Activated naive CD8-positive, alpha-beta T cell treated with anti-CD3 and anti-CD28 coated beads for 36 hours (primary cell): ENCODE results near the gene PPP1R13B. TPM values are rescaled to one million over a fixed set of nuclear protein-coding genes. Genes with fewer than 3 reads are reported as not detected.

Experiments
- DNase-seq: peaks from one replicate; pipeline ENCODE4 v3.0.0; 2021
- H3K27ac Mint-ChIP-seq: one replicate; pipeline ENCODE4 v1.8.0; 2022; ENCODE audit warnings: mild to moderate bottlenecking, moderate library complexity, mixed read lengths
- H3K27me3 Mint-ChIP-seq: one replicate; pipeline ENCODE4 v1.8.0; 2022; ENCODE audit warnings: mild to moderate bottlenecking, mixed read lengths
- H3K36me3 Mint-ChIP-seq: one replicate; pipeline ENCODE4 v1.8.0; 2021; ENCODE audit warnings: mild to moderate bottlenecking, mixed read lengths
- H3K4me1 Mint-ChIP-seq: one replicate; pipeline ENCODE4 v1.8.0; 2021; ENCODE audit warnings: mixed read lengths
- H3K4me3 Mint-ChIP-seq: one replicate; pipeline ENCODE4 v1.8.0; 2022; ENCODE audit warnings: mild to moderate bottlenecking, moderate library complexity, mixed read lengths
- H3K9me3 Mint-ChIP-seq: one replicate; pipeline ENCODE4 v1.8.0; 2022; ENCODE audit warnings: mixed read lengths
- total RNA-seq, 2 experiments: library from RNA; stranded (reverse); gene quantifications; one replicate each; pipeline ENCODE4 v1.2.3, GENCODE V29; 2021

PPP1R13B gene
- total RNA-seq, 2 experiments from 2014 or later: 8.5 to 9.8 TPM

DNA sequence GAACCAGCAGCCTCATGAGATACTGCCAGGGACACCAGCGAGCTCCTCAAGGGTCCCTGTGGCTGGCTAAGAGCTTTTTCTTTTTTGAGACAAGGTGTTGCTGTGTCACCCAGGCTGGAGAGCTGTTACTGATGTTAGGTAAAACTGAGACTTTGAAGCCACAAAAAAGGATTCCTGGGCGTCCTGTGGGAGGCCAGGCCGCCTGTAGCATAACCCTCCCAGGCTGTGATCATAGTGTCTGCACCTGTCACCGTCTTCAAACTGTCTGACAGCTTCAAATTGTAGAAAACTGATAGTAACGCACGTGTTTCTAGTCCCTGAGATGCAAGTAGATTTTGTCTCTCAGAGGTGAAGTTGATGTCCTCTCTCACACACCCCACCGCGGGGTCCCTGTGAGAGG is 127.6 kb downstream of the PPP1R13B start:
- Mint-ChIP-seq H3K36me3 (peaks cover 5% of the 10 kb centered on the region), H3K27ac (no peak overlapping the region), H3K4me3 (no peak overlapping the region), H3K4me1 (peaks cover 25% of the 10 kb centered on the region), H3K9me3 (no peaks in the 10 kb centered on the region), H3K27me3 (peaks cover 3% of the 10 kb centered on the region)
- no peak for DNase-seq

DNA sequence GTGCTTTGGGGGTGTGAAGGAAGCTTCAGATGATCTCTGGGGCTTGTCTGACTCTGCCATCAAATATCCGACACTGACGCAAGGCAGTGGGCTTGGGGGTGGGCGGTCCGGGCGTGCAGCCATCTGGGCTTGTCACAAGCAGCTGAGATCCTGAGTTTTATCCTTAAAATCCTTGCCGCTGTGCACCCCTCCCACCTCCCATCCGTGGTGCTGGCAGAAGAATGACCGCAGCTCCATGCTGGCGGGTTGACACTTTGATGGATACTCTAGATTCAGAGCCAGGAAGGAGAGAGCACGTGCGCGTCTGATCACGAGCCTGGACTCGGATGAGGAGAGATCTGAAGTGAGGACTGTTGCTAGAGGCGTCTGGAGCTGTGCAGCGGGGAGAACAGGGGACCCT is 128.8 kb downstream of the PPP1R13B start:
- Mint-ChIP-seq H3K27ac (no peak overlapping the region), H3K27me3 (peaks cover 3% of the 10 kb centered on the region), H3K9me3 (no peaks in the 10 kb centered on the region), H3K36me3 (peaks cover 16% of the 10 kb centered on the region), H3K4me3 (no peak overlapping the region), H3K4me1 (peaks cover 30% of the 10 kb centered on the region)
- no peak for DNase-seq

DNA sequence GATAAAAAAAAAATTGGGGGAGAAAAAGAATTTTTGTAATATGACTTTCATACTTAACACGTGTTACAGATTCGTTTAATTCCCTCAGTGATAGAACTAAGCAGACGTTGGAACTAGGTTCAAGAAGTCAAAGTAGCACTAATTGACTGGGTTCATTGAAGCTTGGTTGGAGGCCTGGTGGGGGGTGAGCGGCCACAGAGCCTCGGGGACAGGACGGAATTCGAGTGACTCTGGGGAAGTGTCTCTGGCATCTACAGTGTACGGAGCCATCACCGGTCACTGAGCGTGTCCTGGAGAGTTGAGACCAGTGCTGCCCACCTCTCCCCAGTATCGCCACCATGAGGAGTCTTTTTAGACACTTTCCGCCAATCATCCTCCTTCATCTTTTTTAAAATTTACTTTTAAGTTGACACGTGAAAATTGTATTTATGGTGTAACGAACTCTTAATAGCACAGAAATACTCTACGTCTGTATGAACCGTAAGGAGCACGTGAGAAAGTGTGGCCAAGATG is 130.4 kb downstream of the PPP1R13B start:
- Mint-ChIP-seq H3K27ac (no peak overlapping the region), H3K9me3 (no peaks in the 10 kb centered on the region), H3K27me3 (peaks cover 3% of the 10 kb centered on the region), H3K4me3 (peak overlapping the region; percentile 78), H3K36me3 (peaks cover 17% of the 10 kb centered on the region), H3K4me1 (peaks cover 37% of the 10 kb centered on the region)
- DNase-seq: no peak

DNA sequence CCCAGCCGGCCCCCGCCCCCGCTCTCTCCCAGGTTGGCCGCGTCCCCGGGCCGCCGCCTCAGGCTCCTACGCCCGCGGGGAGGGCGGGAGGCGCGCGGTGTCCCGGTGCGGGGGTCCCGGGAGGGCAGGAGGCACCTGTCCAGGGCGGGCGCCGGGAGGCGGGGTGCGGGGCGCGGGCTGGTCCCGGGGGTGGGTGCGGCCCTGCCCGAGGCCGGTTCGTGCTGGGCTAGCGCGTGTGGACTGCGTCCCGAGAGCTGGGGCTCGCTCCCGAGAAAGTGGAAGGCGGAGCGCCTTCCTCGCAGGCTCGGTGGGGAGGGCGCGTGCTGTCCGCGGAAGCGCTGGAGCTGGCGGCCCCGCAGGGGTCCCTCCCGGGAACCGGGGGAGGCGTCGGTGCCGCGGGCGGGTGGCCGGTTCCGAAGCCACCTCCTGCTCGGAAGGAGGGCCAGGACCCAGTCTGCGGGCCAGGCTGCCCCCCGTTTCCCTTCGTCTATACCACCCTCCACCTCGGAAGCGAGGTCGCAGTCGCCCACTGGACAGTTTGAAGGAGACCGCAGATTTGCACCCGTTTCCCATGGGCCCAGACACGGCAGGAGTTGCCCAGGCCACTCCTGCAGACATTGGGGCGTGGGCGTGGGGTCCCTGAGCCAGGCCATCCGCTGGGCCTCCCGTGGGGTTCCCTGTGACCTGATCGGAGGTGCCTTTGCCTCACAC is 131.1 kb downstream of the PPP1R13B start:
- H3K4me1 Mint-ChIP-seq: peaks cover 39% of the 10 kb centered on the region
- H3K27ac Mint-ChIP-seq: no peak overlapping the region
- no peaks in the 10 kb centered on the region for H3K9me3 Mint-ChIP-seq
- peaks cover 3% of the 10 kb centered on the region for H3K27me3 Mint-ChIP-seq
- H3K4me3 Mint-ChIP-seq: peak overlapping the region; percentile 78
- peak; percentile 46 for DNase-seq
- peaks cover 17% of the 10 kb centered on the region for H3K36me3 Mint-ChIP-seq

DNA sequence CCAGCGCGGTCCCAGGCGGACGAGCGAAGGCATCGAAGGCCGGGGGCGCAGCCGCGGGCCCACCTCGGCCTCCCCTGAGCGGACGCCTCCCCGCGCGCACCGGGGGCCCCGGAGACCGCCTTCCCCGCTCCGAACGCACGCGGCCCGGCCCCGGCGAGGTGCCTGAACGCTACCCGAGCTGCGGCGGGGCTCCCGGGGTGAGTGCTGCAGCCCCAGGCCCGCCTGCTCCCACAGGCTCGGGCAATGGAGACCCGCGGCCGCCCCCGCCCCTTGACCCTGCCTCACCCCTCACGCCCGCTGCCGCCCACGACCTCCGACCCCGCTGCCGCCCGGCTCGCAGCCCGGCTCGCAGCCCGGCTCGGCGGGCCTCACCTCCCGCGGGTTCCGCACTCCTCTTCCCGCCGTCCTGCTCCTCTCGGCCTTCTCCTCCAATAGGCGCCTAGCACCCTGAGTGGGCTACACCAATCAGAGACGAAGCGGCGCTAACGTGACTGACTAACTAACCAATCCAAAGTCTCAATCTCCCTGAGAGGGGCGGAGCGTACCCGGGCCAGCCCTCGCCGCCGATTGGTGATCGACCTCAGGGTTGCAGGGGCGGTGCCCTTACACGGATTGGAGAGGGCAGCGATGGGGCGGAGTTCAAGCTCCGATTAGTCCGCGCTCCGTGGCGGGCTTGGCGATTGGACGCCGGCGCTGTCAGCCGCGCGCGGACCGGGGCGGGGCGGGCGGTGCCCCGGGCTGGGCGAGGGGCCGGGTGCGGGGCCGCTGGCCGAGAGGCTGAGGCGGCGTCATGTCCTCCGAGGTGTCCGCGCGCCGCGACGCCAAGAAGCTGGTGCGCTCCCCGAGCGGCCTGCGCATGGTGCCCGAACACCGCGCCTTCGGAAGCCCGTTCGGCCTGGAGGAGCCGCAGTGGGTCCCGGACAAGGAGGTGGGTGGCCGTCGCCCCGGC is 132.0 kb downstream of the PPP1R13B start, which contains the start of the genes XRCC3 and ZFYVE21:
Gene XRCC3 (minus strand): TSS at position 400 of the 949 bp plus-strand sequence. CDS start 4,364 bp downstream, outside the sequence.
Gene ZFYVE21 (plus strand): TSS at position 759 of the 949 bp plus-strand sequence. CDS start 32 bp downstream, at position 791.
- peaks cover 41% of the 10 kb centered on the region for H3K4me1 Mint-ChIP-seq
- H3K36me3 Mint-ChIP-seq: peaks cover 17% of the 10 kb centered on the region
- peak within 1 kb of the TSS; percentile 91 for H3K27ac Mint-ChIP-seq
- peaks cover 3% of the 10 kb centered on the region for H3K27me3 Mint-ChIP-seq
- no peaks in the 10 kb centered on the region for H3K9me3 Mint-ChIP-seq
- peak; percentile 99 for DNase-seq
- H3K4me3 Mint-ChIP-seq: peak within 1 kb of the TSS; percentile 90

DNA sequence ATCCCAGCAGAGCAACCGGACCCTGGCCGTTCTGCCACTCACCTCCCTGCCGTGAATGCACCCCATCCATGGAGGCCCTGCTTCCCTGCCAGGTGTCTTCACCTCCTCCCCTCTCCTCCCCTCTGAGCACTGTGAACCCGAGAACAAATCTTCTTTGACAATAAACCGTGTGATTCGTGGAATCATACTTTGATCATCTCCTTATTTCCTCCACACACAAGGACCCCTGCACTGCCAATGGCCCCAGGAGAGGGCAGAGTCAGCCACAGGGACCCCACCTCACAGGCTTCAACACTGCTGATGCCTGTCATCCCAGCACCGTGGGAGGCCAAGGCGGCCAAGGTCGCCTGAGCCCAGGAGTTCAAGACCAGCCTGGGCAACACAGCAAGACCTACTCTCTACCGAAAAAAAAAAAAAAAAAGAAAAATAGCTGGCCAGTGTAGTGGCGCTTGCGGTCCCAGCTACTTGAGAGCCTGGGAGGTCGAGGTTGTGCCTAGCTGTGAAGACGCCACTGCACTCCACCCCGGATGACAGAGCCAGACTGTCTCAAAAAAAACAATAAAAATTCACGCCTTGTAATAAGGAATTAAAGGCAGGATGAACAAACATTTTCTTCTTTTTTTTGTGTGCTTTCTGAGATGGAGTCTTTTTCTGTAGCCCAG is 133.2 kb downstream of the PPP1R13B start:
- no peak for DNase-seq
- Mint-ChIP-seq H3K27me3 (peaks cover 3% of the 10 kb centered on the region), H3K9me3 (no peaks in the 10 kb centered on the region), H3K27ac (peak overlapping the region; percentile 85), H3K4me3 (peak overlapping the region; percentile 90), H3K36me3 (peaks cover 19% of the 10 kb centered on the region), H3K4me1 (peaks cover 30% of the 10 kb centered on the region)

DNA sequence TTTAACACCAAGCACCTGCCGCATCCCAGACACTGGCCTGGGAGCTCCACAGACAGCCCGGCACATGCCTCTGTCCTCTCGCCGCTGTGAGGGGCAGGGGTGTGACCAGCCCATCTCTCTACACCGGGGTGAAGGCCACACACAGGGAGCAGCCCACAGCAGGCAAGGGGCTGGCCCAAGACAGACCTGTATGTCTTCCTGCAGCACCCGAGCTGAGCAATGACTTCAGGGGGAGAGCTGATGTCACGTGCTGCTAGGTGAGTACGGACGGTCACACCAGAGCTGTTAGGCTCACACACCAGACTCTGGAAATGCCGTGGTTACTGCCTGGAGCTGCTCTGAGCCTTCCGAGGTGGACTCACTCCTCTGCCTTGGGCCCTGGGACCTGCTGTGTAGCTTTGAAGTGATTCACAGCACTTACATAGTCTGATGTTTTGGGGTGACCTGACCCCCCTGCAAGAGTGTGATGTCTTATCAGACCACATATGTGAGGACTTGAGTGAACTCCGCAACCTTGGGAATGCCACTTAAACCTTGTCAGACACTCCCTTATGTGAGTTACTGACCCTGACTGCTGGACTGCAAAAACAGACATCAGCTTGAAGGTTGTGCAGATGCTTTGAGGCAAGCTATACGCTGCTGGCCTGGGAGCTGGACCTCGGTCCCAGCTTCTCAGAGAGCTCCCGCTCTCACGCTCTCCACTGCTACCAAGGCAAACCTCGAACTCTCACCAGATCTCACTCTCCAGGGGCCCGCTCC is 133.9 kb downstream of the PPP1R13B start:
- DNase-seq: no peak
- Mint-ChIP-seq H3K9me3 (no peaks in the 10 kb centered on the region), H3K27me3 (peaks cover 3% of the 10 kb centered on the region), H3K4me1 (peaks cover 30% of the 10 kb centered on the region), H3K36me3 (peaks cover 19% of the 10 kb centered on the region), H3K27ac (peak overlapping the region; percentile 29), H3K4me3 (peak overlapping the region; percentile 90)

DNA sequence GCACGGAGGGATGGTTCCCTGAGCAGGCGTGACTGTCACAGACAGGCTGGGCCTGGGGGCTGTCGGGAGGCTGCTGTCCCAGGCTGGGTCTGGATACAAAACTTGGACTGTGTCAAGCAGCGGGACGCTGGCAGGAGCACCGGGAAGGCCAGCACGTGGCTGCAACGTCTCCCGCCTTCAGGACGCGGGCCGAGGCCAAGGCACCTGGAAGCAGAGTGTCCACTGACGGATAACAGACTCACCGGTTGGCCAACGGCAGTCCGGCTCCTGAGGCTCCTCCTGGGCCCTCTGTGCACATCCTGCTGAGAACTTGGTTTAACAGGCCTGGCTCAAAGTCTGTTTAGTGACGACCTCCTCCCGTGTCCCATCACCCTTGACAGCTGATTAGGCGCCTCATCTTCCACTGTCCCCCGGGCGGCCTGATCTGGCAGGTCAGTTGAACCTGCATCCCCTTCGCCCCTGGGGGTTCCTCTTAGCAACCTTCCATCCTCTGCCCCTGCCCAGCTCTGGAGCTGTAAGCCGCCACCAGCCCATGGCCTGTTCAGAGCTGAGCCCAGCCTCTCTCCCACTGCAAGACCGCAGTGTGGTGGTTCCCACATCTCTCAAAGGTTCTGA is 134.6 kb downstream of the PPP1R13B start:
- H3K27ac Mint-ChIP-seq: peak overlapping the region; percentile 2
- H3K36me3 Mint-ChIP-seq: peaks cover 20% of the 10 kb centered on the region
- H3K9me3 Mint-ChIP-seq: no peaks in the 10 kb centered on the region
- peaks cover 3% of the 10 kb centered on the region for H3K27me3 Mint-ChIP-seq
- DNase-seq: no peak
- peaks cover 28% of the 10 kb centered on the region for H3K4me1 Mint-ChIP-seq
- peak overlapping the region; percentile 10 for H3K4me3 Mint-ChIP-seq

DNA sequence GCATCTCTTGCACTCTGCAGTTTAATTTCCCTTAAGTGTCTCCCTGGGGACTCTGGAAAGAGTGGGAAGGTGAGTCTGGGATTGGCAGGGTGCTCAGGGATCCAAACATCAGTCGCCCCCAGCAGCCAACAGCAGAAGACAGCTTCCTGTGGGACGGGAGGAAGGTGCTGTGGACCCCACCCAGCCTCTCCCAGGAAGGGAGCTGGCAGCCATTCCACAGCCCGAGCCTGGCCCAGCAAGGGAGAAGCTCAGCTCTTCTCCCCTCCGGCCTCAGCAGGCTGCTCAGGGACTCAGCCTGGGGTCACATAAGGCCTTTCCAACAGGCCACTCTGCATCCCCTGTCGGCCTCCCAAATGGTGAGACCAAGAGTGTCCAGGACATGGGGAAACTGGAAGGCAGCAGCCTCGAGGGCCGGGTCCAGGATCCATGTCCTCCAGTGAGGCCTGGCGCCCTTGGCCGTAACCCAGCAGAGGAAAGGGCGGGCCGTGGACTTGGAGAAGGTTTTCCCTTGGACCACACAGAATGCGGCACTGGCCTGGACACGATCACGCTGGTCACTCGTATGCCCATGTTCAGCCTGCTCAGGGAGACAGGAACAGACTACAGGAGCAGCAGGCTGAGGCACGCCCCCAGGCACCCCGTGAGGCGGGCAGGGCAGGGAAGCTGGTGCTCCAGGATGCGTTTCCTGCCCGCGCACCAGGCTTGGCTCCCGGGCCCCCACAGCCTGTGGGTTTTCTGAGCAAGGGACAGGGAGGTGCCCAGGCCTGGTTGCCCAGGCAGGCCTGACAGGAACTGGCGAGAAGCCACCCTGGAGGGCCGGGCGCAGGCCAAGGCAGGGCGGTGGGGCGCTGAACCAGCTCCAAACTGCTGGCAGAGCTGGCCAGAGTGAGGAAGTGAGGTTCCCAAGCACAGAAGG is 135.6 kb downstream of the PPP1R13B start:
- Mint-ChIP-seq H3K36me3 (peaks cover 20% of the 10 kb centered on the region), H3K27me3 (peaks cover 3% of the 10 kb centered on the region), H3K4me1 (peaks cover 20% of the 10 kb centered on the region), H3K27ac (peak overlapping the region; percentile 48), H3K4me3 (no peak overlapping the region), H3K9me3 (no peaks in the 10 kb centered on the region)
- no peak for DNase-seq

DNA sequence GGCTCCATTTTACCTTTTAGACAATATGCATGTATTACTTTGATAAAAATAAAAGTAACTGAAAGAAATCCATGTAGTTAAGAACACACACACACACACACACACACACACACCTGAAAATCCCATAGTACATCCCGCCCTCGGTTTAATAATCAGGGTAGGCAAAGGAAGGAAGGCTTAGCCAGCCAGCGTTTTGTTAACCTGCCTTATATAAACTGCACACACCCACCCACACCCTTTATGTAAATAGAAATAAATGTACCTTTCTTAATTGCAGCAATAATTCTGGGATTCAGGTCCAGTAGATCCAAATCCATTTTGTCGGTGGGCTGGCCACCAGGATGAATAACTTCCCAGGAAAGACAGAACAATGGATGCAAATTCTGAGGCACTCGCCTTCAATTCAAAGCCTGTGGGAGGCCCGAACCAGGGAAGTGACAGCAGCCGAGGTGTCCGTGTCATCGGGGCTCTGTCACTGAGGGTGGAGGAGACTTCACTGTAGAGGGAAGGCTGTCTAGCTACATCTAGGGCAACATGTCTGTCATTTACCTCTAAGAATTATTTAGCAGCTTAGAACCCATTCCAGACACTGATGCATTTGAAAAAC is 136.5 kb downstream of the PPP1R13B start:
- H3K27me3 Mint-ChIP-seq: peaks cover 3% of the 10 kb centered on the region
- DNase-seq: no peak
- H3K27ac Mint-ChIP-seq: no peak overlapping the region
- H3K9me3 Mint-ChIP-seq: no peaks in the 10 kb centered on the region
- no peak overlapping the region for H3K4me3 Mint-ChIP-seq
- peaks cover 16% of the 10 kb centered on the region for H3K4me1 Mint-ChIP-seq
- H3K36me3 Mint-ChIP-seq: peaks cover 20% of the 10 kb centered on the region

DNA sequence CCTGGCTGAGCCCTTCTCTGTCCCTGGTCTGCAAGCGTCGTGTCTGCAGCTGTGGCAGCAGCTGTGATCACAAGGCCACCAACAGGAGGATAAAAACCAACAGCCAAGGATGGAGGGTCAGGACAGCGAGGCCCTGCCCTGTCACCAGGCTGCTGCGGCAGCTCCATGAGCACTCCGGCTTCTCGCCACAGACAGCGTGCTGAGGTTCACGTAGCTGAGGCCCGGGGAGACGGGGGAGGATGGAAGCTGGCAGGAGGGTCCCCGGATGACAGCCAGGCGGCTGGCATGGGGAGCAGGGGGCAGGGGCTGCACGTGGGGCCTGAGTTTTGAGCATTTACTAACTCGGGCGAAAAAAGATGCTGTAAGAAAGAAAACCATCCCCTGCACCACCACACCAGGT is 137.6 kb downstream of the PPP1R13B start:
- no peaks in the 10 kb centered on the region for H3K27me3 Mint-ChIP-seq
- no peaks in the 10 kb centered on the region for H3K9me3 Mint-ChIP-seq
- H3K4me1 Mint-ChIP-seq: peaks cover 16% of the 10 kb centered on the region

DNA sequence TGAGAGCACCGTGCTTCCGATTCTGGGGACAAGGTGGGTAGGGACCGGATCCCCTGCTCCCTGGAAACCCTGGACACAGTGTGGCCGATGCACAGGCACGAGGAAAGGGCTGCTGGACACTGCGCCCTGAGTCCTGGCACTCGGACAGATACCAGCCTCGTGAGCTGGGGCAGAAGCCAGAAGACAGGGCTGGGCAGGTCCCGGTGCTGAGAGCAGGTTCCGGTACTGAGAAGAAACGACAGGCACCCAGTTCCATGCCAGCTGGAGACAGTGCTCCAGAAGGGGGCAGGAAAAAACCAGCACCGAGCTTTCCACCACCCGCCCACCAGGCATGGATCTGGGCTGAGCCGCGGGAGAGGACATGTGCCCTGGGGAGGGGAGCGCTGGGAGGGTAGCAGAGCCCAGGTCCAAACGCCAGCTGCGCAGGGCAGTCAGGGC is 138.6 kb downstream of the PPP1R13B start:
- Mint-ChIP-seq H3K27ac (no peak overlapping the region), H3K36me3 (peaks cover 12% of the 10 kb centered on the region), H3K4me3 (no peak overlapping the region), H3K27me3 (no peaks in the 10 kb centered on the region), H3K9me3 (no peaks in the 10 kb centered on the region), H3K4me1 (peaks cover 14% of the 10 kb centered on the region)
- no peak for DNase-seq

More for the DNA sequence above, 137.6 kb downstream of the PPP1R13B start:
- DNase-seq: no peak
- Mint-ChIP-seq H3K4me3 (no peak overlapping the region), H3K27ac (no peak overlapping the region), H3K36me3 (peaks cover 19% of the 10 kb centered on the region)
